Vagina (tissue), 2 donors: ENCODE results near the gene LEKR1. TPM values are rescaled to one million over a fixed set of nuclear protein-coding genes. Genes with fewer than 3 reads are reported as not detected.

Source experiments
- DNase-seq, 2 donors: peaks; one replicate each; pipeline ENCODE4 v3.0.0-alpha.2; 2017; ENCODE audit errors: extremely low spot score in 2 of 2
- H3K27ac ChIP-seq: fragments of 200-600 bp; sonication (generic); one replicate; pipeline ENCODE4 v1.5.1; 2019
- H3K27me3 ChIP-seq: fragments of 200-600 bp; sonication (generic); one replicate; pipeline ENCODE4 v1.5.1; 2019
- H3K36me3 ChIP-seq, 2 donors: fragments of 200-600 bp; sonication (generic); one replicate each; pipeline ENCODE4 v1.5.1; 2017 to 2019
- H3K4me1 ChIP-seq: fragments of 200-600 bp; sonication (generic); one replicate; pipeline ENCODE4 v1.5.1; 2019
- H3K4me3 ChIP-seq, 2 donors: fragments of 200-600 bp; sonication (generic); 1 replicate in 1 of 2; 2 replicates in 1 of 2; pipeline ENCODE4 v1.5.1; 2016 to 2019
- H3K9me3 ChIP-seq: fragments of 200-600 bp; sonication (generic); one replicate; pipeline ENCODE4 v1.5.1; 2019
- POLR2A ChIP-seq, 2 donors: fragments of 450-650 bp; IDR thresholded peaks; one replicate each; pipeline ENCODE4 v1.6.1; 2017; ENCODE audit warnings: antibody characterized with exemption in 2 of 2, mild to moderate bottlenecking in 2 of 2, moderate library complexity in 2 of 2
- POLR2AphosphoS5 ChIP-seq, 2 donors: sonication (generic); formaldehyde crosslinking; IDR thresholded peaks; one replicate each; pipeline ENCODE4 v1.9.0; 2017; ENCODE audit warnings: antibody characterized with exemption in 2 of 2, mild to moderate bottlenecking in 2 of 2, low read depth in 1 of 2; ENCODE audit not compliant: insufficient read depth in 1 of 2
- intact Hi-C: fragments of 100-400 bp; cut with DNase I; formaldehyde crosslinking; loops from one replicate; pipeline ENCODE4 v1.15.1; 2023
- total RNA-seq: library from RNA; depleted of rRNA; stranded (reverse); fragments of >200 nt; gene quantifications from one replicate; pipeline ENCODE4 v1.2.3, GENCODE V29; 2016
- TF ChIP-seq, protein P1 (sequence below), 3 experiments: fragments of 450-650 bp in 2 of 3; fragments of 200-600 bp in 1 of 3; sonication (generic) in 1 of 3; IDR thresholded peaks; one replicate each; pipeline ENCODE4 v1.5.1; 2017 to 2019; ENCODE audit warnings: antibody characterized with exemption in 3 of 3, mild to moderate bottlenecking in 2 of 3, moderate library complexity in 2 of 3

The LEKR1 gene
- total RNA-seq, 1 donor from 2014 or later, result not detected

DNA sequence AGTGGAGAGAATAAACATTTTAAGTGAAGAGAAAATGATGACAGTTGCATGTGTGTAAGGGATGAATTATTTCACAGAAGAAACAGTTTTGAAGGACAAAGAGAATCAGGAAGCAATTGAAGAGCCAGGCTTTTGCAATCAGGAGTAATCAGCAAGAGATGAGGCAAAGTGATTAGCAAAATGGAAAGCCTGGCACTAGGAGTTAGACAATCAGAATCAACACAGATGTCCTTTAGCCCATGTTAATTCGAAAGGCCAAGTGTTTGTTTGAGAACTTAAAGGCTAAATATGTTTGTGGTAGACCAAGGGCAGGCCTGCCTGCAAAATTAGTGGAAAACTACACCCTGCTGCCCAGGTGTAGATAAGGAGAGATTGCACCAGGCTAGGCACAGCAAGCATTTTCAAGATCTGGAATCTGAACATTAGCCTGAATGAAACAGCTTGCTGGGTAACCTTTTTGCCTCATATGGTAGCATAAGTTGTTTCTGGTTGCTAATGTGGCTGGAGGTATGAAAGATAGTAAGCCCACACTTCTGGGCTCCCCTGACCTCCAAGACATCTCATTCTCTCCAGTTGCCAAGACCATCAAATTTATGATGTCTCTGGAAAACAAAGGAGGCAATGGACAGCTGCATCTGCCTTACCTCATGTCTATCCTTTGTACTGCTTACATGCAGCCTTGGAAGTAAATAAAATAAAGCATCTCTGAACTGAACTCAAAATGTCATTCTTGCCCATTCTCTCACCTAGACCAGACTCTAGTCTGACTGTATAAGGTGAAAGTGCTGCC lies 22.0 kb upstream of the LEKR1 start:
- no peak for DNase-seq
- intact Hi-C loops, result no loop called here
- Histone ChIP-seq H3K27ac (no peak overlapping the region), H3K4me3 (no peak overlapping the region), H3K27me3 (no peaks in the 10 kb centered on the region), H3K4me1 (no peaks in the 10 kb centered on the region), H3K9me3 (no peaks in the 10 kb centered on the region), H3K36me3 (no peaks in the 10 kb centered on the region)
- no peak for TF ChIP-seq POLR2A (IDR thresholded peaks at IDR 0.05)
- TF ChIP-seq POLR2AphosphoS5 (IDR thresholded peaks at IDR 0.05; ENCODE audit: insufficient read depth in 1 of 2, low read depth in 1 of 2), result no peak
- TF ChIP-seq, protein P1, sequence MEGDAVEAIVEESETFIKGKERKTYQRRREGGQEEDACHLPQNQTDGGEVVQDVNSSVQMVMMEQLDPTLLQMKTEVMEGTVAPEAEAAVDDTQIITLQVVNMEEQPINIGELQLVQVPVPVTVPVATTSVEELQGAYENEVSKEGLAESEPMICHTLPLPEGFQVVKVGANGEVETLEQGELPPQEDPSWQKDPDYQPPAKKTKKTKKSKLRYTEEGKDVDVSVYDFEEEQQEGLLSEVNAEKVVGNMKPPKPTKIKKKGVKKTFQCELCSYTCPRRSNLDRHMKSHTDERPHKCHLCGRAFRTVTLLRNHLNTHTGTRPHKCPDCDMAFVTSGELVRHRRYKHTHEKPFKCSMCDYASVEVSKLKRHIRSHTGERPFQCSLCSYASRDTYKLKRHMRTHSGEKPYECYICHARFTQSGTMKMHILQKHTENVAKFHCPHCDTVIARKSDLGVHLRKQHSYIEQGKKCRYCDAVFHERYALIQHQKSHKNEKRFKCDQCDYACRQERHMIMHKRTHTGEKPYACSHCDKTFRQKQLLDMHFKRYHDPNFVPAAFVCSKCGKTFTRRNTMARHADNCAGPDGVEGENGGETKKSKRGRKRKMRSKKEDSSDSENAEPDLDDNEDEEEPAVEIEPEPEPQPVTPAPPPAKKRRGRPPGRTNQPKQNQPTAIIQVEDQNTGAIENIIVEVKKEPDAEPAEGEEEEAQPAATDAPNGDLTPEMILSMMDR (IDR thresholded peaks at IDR 0.05), result no peak

DNA sequence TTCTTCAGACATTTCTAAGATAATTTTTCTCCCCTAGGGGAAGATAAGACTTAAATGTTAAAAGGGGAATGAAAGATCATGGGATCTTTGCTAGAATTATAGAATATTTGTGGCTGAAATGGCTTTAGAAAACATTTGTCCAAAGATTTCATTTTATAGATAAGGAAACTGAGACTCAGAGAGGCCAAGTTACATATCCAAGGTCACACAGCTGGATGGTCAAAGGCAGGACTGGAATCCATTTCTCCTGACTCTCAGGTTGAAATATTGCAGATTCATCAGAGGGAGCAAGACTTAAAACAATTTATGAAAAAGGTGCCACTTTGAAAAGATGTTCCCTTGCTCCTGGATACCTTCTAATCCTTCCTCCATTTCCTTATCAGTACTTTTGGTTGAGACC lies 19.5 kb upstream of the LEKR1 start:
- intact Hi-C loops, result no loop called here
- Histone ChIP-seq H3K4me3 (no peak overlapping the region), H3K27ac (no peak overlapping the region), H3K4me1 (peaks cover 6% of the 10 kb centered on the region), H3K27me3 (no peaks in the 10 kb centered on the region), H3K9me3 (no peaks in the 10 kb centered on the region), H3K36me3 (no peaks in the 10 kb centered on the region)
- no peak for DNase-seq
- TF ChIP-seq, protein P1 (IDR thresholded peaks at IDR 0.05), result no peak
- TF ChIP-seq POLR2A (IDR thresholded peaks at IDR 0.05), result no peak
- no peak for TF ChIP-seq POLR2AphosphoS5 (IDR thresholded peaks at IDR 0.05; ENCODE audit: insufficient read depth in 1 of 2, low read depth in 1 of 2)

- Histone ChIP-seq H3K27ac (no peak overlapping the region), H3K27me3 (no peaks in the 10 kb centered on the region), H3K4me1 (peaks cover 10% of the 10 kb centered on the region), H3K4me3 (no peak overlapping the region), H3K9me3 (no peaks in the 10 kb centered on the region), H3K36me3 (no peaks in the 10 kb centered on the region)
- TF ChIP-seq, protein P1 (IDR thresholded peaks at IDR 0.05), result no peak
- no peak for TF ChIP-seq POLR2AphosphoS5 (IDR thresholded peaks at IDR 0.05; ENCODE audit: insufficient read depth in 1 of 2, low read depth in 1 of 2)
- no peak for TF ChIP-seq POLR2A (IDR thresholded peaks at IDR 0.05)
- DNase-seq, result no peak
- intact Hi-C loops, result no loop called here
Measured at GRCh38 chr3:156808025-156808424, 18.1 kb upstream of the LEKR1 start.

- TF ChIP-seq POLR2AphosphoS5 (IDR thresholded peaks at IDR 0.05; ENCODE audit: insufficient read depth in 1 of 2, low read depth in 1 of 2), result peak in 1 of 2 donors; percentile 19
- no peak for TF ChIP-seq POLR2A (IDR thresholded peaks at IDR 0.05)
- intact Hi-C loops, result no loop called here
- no peak overlapping the region for H3K27ac ChIP-seq
Measured at GRCh38 chr3:156811089-156811862, 14.9 kb upstream of the LEKR1 start.

DNA sequence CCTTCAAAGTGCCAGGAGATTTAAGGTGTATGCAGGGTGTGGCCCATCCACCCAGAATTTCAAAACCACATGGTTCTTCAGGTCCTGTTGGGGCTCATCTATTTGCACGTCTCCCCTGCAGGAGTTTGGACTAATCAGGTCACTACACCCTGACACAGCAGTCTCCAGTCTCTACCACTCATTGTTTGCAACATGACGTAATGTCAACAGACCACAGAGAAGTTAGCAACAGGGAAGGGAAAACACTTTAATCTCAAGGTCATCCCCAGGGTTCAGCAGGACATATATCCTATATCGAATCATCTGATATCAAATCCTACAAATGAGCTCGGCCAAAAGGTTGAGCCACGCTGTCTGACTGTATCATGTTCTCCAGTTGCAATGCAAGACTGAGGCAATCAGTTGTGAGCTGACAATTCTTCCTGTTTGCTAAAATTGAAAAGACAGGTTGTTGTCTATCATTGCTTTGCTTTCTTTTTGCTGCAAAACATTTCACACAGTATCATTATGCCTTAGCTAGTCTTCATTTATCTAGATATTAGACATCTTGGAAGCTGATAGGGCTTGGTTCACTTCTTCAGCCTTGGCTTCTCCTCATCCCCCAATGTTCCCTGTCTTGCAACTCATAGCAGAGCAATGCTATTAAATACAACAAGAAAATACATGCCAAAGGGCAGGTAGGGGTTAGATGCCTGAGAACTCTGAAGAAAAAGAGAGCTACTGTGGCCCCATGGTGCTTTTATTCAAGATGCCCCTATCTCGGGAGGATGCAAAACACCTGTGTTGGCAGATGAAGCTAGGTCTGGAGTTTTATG lies 13.4 kb upstream of the LEKR1 start:
- intact Hi-C loops, result no loop called here
- no peak for DNase-seq
- no peak overlapping the region for H3K27ac ChIP-seq
- H3K36me3 ChIP-seq, result no peaks in the 10 kb centered on the region
- no peaks in the 10 kb centered on the region for H3K9me3 ChIP-seq
- peaks cover 14% of the 10 kb centered on the region for H3K4me1 ChIP-seq
- no peaks in the 10 kb centered on the region for H3K27me3 ChIP-seq
- H3K4me3 ChIP-seq, result no peak overlapping the region
- TF ChIP-seq POLR2AphosphoS5 (IDR thresholded peaks at IDR 0.05; ENCODE audit: insufficient read depth in 1 of 2, low read depth in 1 of 2) (peak in 1 of 2 donors; percentile 55), POLR2A (IDR thresholded peaks at IDR 0.05) (no peak)
- TF ChIP-seq, protein P1 (IDR thresholded peaks at IDR 0.05), result no peak

More at GRCh38 chr3:156811089-156811862, 14.9 kb upstream of the LEKR1 start:
- Histone ChIP-seq H3K9me3 (no peaks in the 10 kb centered on the region), H3K36me3 (no peaks in the 10 kb centered on the region), H3K4me3 (no peak overlapping the region), H3K4me1 (peaks cover 10% of the 10 kb centered on the region), H3K27me3 (no peaks in the 10 kb centered on the region)
- DNase-seq, result no peak
